Stimulated activated CD4-positive, alpha-beta T cell treated with anti-CD3 and anti-CD28 coated beads, Interleukin-15, amount 100 ng/mL, for 48 hours (primary cell): Measurements from ENCODE around the gene DUX4.
"Not testable (repeated sequence)": the region's sequence is repeated elsewhere in the genome, so short reads cannot be mapped to it uniquely, and the experiment has no call there.

Experiments
- DNase-seq, 2 donors: peaks; one replicate each; pipeline ENCODE4 v3.0.0-alpha.2; 2020; ENCODE audit warnings: low read depth in 2 of 2

DUX4 gene

GRCh38 chr4:190173428-190173827 lies at the start of gene DUX4:
DUX4 (plus strand) TSS chr4:190173774; CDS start chr4:190173774, 0 bp downstream.
- DNase-seq, result not testable (repeated sequence)

GRCh38 chr4:190175436-190175835 lies 1.9 kb downstream of the DUX4 start:
- DNase-seq, result not testable (repeated sequence)

- not testable (repeated sequence) for DNase-seq
Measured at GRCh38 chr4:190177727-190178605, 4.4 kb downstream of the DUX4 start.

GRCh38 chr4:190178606-190178990 lies 5.0 kb downstream of the DUX4 start:
- not testable (repeated sequence) for DNase-seq

GRCh38 chr4:190179030-190179739 lies 5.6 kb downstream of the DUX4 start:
- DNase-seq, result not testable (repeated sequence)

GRCh38 chr4:190179740-190180094 lies 6.1 kb downstream of the DUX4 start:
- not testable (repeated sequence) for DNase-seq

GRCh38 chr4:190180947-190181346 lies 7.4 kb downstream of the DUX4 start:
- not testable (repeated sequence) for DNase-seq

GRCh38 chr4:190181481-190182100 lies 8.0 kb downstream of the DUX4 start:
- DNase-seq, result not testable (repeated sequence)

GRCh38 chr4:190203510-190203909 lies 29.9 kb downstream of the DUX4 start:
- DNase-seq, result not testable (repeated sequence)
